Measurements from ENCODE around the gene WDR18. TPM values are rescaled to one million over a fixed set of nuclear protein-coding genes. Genes with fewer than 3 reads are reported as not detected.
A peak's percentile ranks its signal among the peaks of the same experiment; 100 is the strongest.
"Not testable (repeated sequence)": the region's sequence is repeated elsewhere in the genome, so short reads cannot be mapped to it uniquely, and the experiment has no call there.

WDR18 gene
- total RNA-seq, 1 experiment from 2014 or later: 96.8 TPM

DNA sequence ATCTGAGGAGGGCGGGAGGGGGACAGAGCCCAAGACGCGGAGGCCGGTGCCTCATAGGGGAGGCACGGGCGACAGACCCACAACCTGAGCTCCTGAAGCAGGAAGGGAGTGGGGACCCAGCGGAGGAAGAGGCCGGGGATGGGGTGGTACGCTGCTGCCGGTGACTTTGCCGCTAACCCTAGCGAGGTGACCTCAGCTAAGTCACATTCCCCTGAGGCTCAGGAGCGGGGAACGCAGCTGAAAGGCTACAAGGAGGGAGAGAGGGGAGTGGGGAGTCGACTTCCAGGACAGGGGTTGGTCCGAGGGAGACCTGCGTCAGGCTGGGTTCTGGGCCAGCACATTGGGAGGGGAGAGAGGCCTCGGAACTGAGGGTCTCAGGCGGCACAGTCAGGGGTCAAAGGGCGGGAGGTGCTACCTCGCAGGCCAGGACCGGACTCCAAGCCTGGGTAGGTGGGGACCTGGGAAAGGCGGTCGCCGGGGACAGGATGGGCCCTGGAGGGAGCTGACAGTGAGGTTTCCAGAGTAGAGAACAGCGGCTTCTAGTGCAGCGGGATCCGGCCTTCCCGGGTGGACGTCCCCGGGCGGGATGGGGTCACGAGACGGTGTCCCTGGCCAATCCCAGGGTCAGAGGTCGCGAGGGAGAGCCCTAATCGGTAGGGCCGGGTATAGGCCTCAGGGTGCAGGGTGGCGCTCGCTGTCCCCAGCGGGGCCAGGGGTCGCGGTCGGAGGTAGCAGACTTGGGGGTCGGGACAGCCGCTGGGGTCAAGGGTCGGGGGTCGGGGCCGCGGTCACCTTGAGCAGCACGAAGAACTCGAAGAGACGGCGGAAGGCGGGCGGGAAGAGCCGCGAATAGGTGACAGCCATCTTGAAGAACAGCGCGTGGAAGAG, 36.1 kb downstream of the WDR18 start:
- CTCF ChIA-PET: interaction anchor here (0.8 kb wide), 1 partner anchor 19 kb away, joined by 3 read pairs; no protein-coding TSS in a partner anchor
- BruUV-seq (replicated peaks): no TSS peak

DNA sequence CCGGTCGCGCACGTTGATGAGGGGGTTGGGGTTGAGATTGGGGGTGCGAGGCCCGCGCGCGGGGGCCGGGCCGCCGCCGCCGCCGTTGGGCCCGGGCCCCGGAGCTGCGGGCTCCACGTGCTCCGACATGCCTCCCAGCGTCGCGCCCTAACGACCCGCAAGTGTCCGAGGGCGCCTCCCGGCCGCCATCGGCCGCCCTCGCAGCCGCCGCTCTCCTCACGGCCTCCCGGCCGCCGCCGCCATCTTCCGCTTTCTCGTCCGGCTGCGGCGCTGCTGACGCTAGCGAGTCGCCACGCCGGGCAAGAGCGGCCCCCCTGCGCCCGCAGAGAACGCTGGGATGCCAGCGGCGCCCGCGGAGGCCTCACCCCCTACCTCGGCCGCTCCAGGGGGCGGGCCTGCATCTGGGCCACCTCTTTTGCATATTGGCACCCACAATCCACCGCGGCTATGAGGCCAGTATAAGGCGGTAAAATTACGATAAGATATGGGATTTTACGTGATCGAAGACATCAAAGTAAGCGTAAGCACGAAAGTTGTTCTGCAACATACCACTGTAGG, 36.8 kb downstream of the WDR18 start, which contains the start of gene TMEM259:
TMEM259 (minus strand) TSS at position 256 of the 558 bp plus-strand sequence; CDS start at position 129, 127 bp downstream.
- Mint-ChIP-seq H3K36me3 (ENCODE audit: insufficient read depth, unreplicated experiment) (peaks cover 31% of the 10 kb centered on the region), H3K27ac (ENCODE audit: unreplicated experiment) (peak within 1 kb of the TSS; percentile 99), H3K4me3 (ENCODE audit: unreplicated experiment) (peak within 1 kb of the TSS; percentile 95), H3K27me3 (ENCODE audit: insufficient read depth, unreplicated experiment) (no peaks in the 10 kb centered on the region), H3K9me3 (ENCODE audit: unreplicated experiment) (no peaks in the 10 kb centered on the region), H3K4me1 (ENCODE audit: low read depth, unreplicated experiment) (peaks cover 15% of the 10 kb centered on the region)
- TF ChIP-seq, protein P1, sequence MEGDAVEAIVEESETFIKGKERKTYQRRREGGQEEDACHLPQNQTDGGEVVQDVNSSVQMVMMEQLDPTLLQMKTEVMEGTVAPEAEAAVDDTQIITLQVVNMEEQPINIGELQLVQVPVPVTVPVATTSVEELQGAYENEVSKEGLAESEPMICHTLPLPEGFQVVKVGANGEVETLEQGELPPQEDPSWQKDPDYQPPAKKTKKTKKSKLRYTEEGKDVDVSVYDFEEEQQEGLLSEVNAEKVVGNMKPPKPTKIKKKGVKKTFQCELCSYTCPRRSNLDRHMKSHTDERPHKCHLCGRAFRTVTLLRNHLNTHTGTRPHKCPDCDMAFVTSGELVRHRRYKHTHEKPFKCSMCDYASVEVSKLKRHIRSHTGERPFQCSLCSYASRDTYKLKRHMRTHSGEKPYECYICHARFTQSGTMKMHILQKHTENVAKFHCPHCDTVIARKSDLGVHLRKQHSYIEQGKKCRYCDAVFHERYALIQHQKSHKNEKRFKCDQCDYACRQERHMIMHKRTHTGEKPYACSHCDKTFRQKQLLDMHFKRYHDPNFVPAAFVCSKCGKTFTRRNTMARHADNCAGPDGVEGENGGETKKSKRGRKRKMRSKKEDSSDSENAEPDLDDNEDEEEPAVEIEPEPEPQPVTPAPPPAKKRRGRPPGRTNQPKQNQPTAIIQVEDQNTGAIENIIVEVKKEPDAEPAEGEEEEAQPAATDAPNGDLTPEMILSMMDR (IDR thresholded peaks at IDR 0.05; ENCODE audit: insufficient read depth in 1 of 2, low read depth in 1 of 2, low read length in 1 of 2, severe bottlenecking in 1 of 2, unreplicated experiment in 1 of 2): no peak
- Histone ChIP-seq H3K4me3 (ENCODE audit: low read depth, low read length) (peak within 1 kb of the TSS; percentile 62), H3K27me3 (replicated peaks; ENCODE audit: control insufficient read depth, insufficient read depth, low read length) (no peaks in the 10 kb centered on the region), H3K4me1 (peaks cover 23% of the 10 kb centered on the region), H3K9me3 (no peaks in the 10 kb centered on the region), H3K36me3 (ENCODE audit: control insufficient read depth, insufficient read depth, low read length) (no peaks in the 10 kb centered on the region)
- no TSS peak for BruUV-seq (replicated peaks)
- intact Hi-C loops (cut with micrococcal nuclease; ENCODE audit: unreplicated experiment): loop anchor here (1.0 to 10.0 kb wide), 3 partner anchors 20 to 84 kb away; partner anchors contain the start of genes ABCA7 and GPX4
- POLR2A ChIA-PET: interaction anchor here (0.5 to 1.1 kb wide), 3 partner anchors 20 to 44 kb away, joined by 3 to 6 read pairs (median 4); partner anchors contain the start of gene ABCA7
- peak; percentile 97 for DNase-seq
- CTCF ChIA-PET: interaction anchor here (0.5 to 1.2 kb wide), 4 partner anchors 19 to 93 kb away, joined by 3 to 6 read pairs (median 4); no protein-coding TSS in a partner anchor

More for the DNA sequence above, 36.1 kb downstream of the WDR18 start:
- Mint-ChIP-seq H3K36me3 (ENCODE audit: insufficient read depth, unreplicated experiment) (peaks cover 29% of the 10 kb centered on the region), H3K27ac (ENCODE audit: unreplicated experiment) (peak overlapping the region; percentile 99), H3K4me3 (ENCODE audit: unreplicated experiment) (peak overlapping the region; percentile 95), H3K27me3 (ENCODE audit: insufficient read depth, unreplicated experiment) (no peaks in the 10 kb centered on the region), H3K9me3 (ENCODE audit: unreplicated experiment) (no peaks in the 10 kb centered on the region), H3K4me1 (ENCODE audit: low read depth, unreplicated experiment) (peaks cover 13% of the 10 kb centered on the region)
- Histone ChIP-seq H3K9me3 (no peaks in the 10 kb centered on the region), H3K36me3 (ENCODE audit: control insufficient read depth, insufficient read depth, low read length) (no peaks in the 10 kb centered on the region), H3K4me1 (peaks cover 23% of the 10 kb centered on the region), H3K27me3 (replicated peaks; ENCODE audit: control insufficient read depth, insufficient read depth, low read length) (no peaks in the 10 kb centered on the region), H3K4me3 (ENCODE audit: low read depth, low read length) (peak overlapping the region; percentile 62)
- intact Hi-C loops (cut with micrococcal nuclease; ENCODE audit: unreplicated experiment): loop anchor here (2.0 to 10.0 kb wide), 2 partner anchors 21 to 85 kb away; partner anchors contain the start of genes ABCA7 and GPX4
- no peak for DNase-seq
- POLR2A ChIA-PET: interaction anchor here (1.0 kb wide), 1 partner anchor 45 kb away, joined by 4 read pairs; no protein-coding TSS in a partner anchor
- TF ChIP-seq, protein P1 (IDR thresholded peaks at IDR 0.05; ENCODE audit: insufficient read depth in 1 of 2, low read depth in 1 of 2, low read length in 1 of 2, severe bottlenecking in 1 of 2, unreplicated experiment in 1 of 2): no peak

DNA sequence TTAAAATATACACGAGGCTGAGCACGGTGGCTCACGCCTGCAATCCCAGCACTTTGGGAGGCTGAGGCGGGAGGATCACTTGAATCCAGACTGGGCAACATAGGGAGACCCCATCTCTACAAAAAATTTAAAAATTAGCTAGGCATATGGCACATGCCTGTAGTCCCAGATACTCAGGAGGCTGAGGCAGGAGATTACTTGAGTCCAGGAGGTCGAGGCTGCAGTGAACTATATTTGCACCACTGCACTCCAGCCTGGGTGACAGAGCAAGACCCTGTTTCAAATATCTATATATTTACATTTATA, 39.7 kb downstream of the WDR18 start:
- BruUV-seq (replicated peaks); POLR2A ChIA-PET; H3K4me1 ChIP-seq; DNase-seq; CTCF ChIA-PET; H3K27me3 ChIP-seq (replicated peaks; ENCODE audit: control insufficient read depth, insufficient read depth, low read length); H3K27me3 Mint-ChIP-seq (ENCODE audit: insufficient read depth, unreplicated experiment); H3K9me3 Mint-ChIP-seq (ENCODE audit: unreplicated experiment); H3K4me3 Mint-ChIP-seq (ENCODE audit: unreplicated experiment); H3K27ac Mint-ChIP-seq (ENCODE audit: unreplicated experiment); H3K4me3 ChIP-seq (ENCODE audit: low read depth, low read length); H3K9me3 ChIP-seq; H3K36me3 ChIP-seq (ENCODE audit: control insufficient read depth, insufficient read depth, low read length): not testable (repeated sequence)
- Mint-ChIP-seq H3K36me3 (ENCODE audit: insufficient read depth, unreplicated experiment) (peaks cover 33% of the 10 kb centered on the region), H3K4me1 (ENCODE audit: low read depth, unreplicated experiment) (peaks cover 15% of the 10 kb centered on the region)
- intact Hi-C loops (cut with micrococcal nuclease; ENCODE audit: unreplicated experiment): loop anchor here (10.0 kb wide), 1 partner anchor 81 kb away; the partner anchor contains the start of gene GPX4

DNA sequence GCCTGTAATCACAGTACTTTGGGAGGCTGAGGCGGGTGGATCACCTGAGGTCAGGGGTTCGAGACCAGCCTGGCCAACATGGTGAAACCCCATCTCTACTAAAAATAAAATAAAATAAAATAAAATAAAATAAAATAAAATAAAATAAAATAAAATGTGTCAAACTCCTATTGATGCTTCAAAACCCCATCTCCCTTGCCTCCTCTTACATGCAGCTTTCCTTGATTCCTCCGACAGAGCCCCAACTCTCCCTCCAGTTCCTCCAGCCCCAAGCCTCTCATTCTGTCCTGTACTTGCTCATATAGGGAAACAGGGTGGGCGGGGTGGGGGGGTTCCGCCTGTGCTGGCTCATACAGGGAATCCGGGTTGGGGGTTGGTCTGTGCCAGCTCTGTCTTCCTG, 40.9 kb downstream of the WDR18 start:
- H3K4me3 Mint-ChIP-seq (ENCODE audit: unreplicated experiment): not testable (repeated sequence)
- CTCF ChIA-PET: interaction anchor here (0.6 to 1.7 kb wide), 2 partner anchors 40 to 372 kb away, joined by 4 to 8 read pairs; no protein-coding TSS in a partner anchor
- intact Hi-C loops (cut with micrococcal nuclease; ENCODE audit: unreplicated experiment): loop anchor here (10.0 kb wide), 1 partner anchor 80 kb away; the partner anchor contains the start of gene GPX4

More for the DNA sequence above, 40.9 kb downstream of the WDR18 start:
- BruUV-seq (replicated peaks); H3K9me3 Mint-ChIP-seq (ENCODE audit: unreplicated experiment); H3K4me3 ChIP-seq (ENCODE audit: low read depth, low read length); H3K27me3 ChIP-seq (replicated peaks; ENCODE audit: control insufficient read depth, insufficient read depth, low read length); POLR2A ChIA-PET; H3K4me1 ChIP-seq; H3K27ac Mint-ChIP-seq (ENCODE audit: unreplicated experiment); H3K27me3 Mint-ChIP-seq (ENCODE audit: insufficient read depth, unreplicated experiment); H3K36me3 ChIP-seq (ENCODE audit: control insufficient read depth, insufficient read depth, low read length); DNase-seq; H3K9me3 ChIP-seq: not testable (repeated sequence)
- Mint-ChIP-seq H3K4me1 (ENCODE audit: low read depth, unreplicated experiment) (peaks cover 15% of the 10 kb centered on the region), H3K36me3 (ENCODE audit: insufficient read depth, unreplicated experiment) (peaks cover 36% of the 10 kb centered on the region)
